OCI-LY3 (cell line): Measurements from ENCODE around the gene TRIO.
"Not testable (repeated sequence)": the region's sequence is repeated elsewhere in the genome, so short reads cannot be mapped to it uniquely, and the experiment has no call there.

Source experiments
- H2AFZ ChIP-seq: fragments of 200-600, 300-600 bp; shearing (Covaris generic); 2 replicates; pipeline ENCODE4 v1.6.0; 2014; ENCODE audit warnings: antibody characterized with exemption, low read depth, low read length
- H3K27ac ChIP-seq: fragments of 200-600, 300-600 bp; sonication (generic); 2 replicates; pipeline ENCODE4 v1.5.1; 2014; ENCODE audit warnings: mild to moderate bottlenecking, low read length, moderate library complexity, mixed read lengths
- H3K27me3 ChIP-seq: fragments of 200-600, 300-600 bp; sonication (generic); 2 replicates; pipeline ENCODE4 v1.6.1; 2014; ENCODE audit warnings: low read depth, low read length, mixed read lengths
- H3K36me3 ChIP-seq: fragments of 200-600, 300-600 bp; sonication (generic); replicated peaks from 2 replicates; pipeline ENCODE3; 2014; ENCODE audit warnings: low read depth, low read length, mixed read lengths
- H3K4me1 ChIP-seq: fragments of 300-600, 200-600 bp; sonication (generic); 2 replicates; pipeline ENCODE4 v1.6.1; 2014; ENCODE audit warnings: low read length, mixed read lengths
- H3K4me2 ChIP-seq: fragments of 200-600, 300-600 bp; sonication (generic); 2 replicates; pipeline ENCODE4 v1.6.1; 2014; ENCODE audit warnings: low read length, mixed read lengths
- H3K4me3 ChIP-seq: fragments of 300-600, 200-600 bp; sonication (generic); 2 replicates; pipeline ENCODE4 v1.5.1; 2014; ENCODE audit warnings: antibody characterized with exemption, mild to moderate bottlenecking, low read length, moderate library complexity
- H3K79me2 ChIP-seq: fragments of 300-600, 200-600 bp; shearing (Covaris generic); 2 replicates; pipeline ENCODE4 v1.6.1; 2014; ENCODE audit warnings: mild to moderate bottlenecking, low read length, mixed read lengths
- H3K9ac ChIP-seq: fragments of 300-600, 200-600 bp; shearing (Covaris generic); 2 replicates; pipeline ENCODE4 v1.6.0; 2014; ENCODE audit warnings: mild to moderate bottlenecking, low read length, moderate library complexity
- H3K9me3 ChIP-seq: fragments of 200-600, 300-600 bp; shearing (Covaris generic); 2 replicates; pipeline ENCODE4 v1.6.1; 2014; ENCODE audit warnings: low read length, mixed read lengths; ENCODE audit not compliant: insufficient read depth
- H4K20me1 ChIP-seq: fragments of 200-600, 300-600 bp; sonication (generic); 2 replicates; pipeline ENCODE4 v1.6.1; 2016; ENCODE audit warnings: low read length, mixed read lengths; ENCODE audit not compliant: insufficient read depth
- CTCF ChIP-seq: fragments of 200-600, 300-600 bp; sonication (generic); IDR thresholded peaks from 2 replicates; pipeline ENCODE4 v1.5.1; 2014; ENCODE audit warnings: antibody characterized with exemption, low read length, low read depth
- EZH2phosphoT487 ChIP-seq: fragments of 200-600 bp; shearing (Covaris generic); IDR thresholded peaks from 2 replicates; pipeline ENCODE4 v1.6.1; 2018; ENCODE audit warnings: antibody characterized with exemption, mixed run types, low read depth

Gene TRIO

DNA sequence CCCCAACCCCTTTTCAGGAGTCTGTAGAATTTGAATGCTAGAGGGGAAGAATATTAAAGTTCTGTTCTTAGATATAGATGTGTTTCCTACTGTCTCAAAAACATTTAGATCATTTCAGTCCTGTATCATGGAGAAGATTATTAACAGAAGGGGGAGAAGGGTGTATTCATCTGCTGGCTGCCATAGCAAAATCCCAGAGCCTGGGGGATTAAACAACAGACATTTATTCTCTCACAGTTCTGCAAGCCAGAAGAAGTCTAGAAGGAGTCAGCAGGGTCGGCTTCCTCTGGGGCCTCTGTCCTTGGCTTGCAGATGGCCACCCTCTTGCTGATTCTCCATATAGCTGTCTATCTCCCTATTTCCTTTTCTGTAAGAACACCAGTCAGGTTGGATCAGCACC lies 288.4 kb downstream of the TRIO start:
- Histone ChIP-seq H3K4me2 (no peak overlapping the region), H3K27me3 (peaks cover 10% of the 10 kb centered on the region; the same call in 1 of the 2 replicates), H3K9ac (no peak overlapping the region), H3K27ac (no peak overlapping the region), H3K36me3 (no peaks in the 10 kb centered on the region), H4K20me1 (no peaks in the 10 kb centered on the region), H2AFZ (no peak overlapping the region), H3K4me3 (no peak overlapping the region), H3K9me3 (no peaks in the 10 kb centered on the region), H3K79me2 (no peaks in the 10 kb centered on the region), H3K4me1 (no peaks in the 10 kb centered on the region)
- TF ChIP-seq EZH2phosphoT487 (no peak), CTCF (no peak)

DNA sequence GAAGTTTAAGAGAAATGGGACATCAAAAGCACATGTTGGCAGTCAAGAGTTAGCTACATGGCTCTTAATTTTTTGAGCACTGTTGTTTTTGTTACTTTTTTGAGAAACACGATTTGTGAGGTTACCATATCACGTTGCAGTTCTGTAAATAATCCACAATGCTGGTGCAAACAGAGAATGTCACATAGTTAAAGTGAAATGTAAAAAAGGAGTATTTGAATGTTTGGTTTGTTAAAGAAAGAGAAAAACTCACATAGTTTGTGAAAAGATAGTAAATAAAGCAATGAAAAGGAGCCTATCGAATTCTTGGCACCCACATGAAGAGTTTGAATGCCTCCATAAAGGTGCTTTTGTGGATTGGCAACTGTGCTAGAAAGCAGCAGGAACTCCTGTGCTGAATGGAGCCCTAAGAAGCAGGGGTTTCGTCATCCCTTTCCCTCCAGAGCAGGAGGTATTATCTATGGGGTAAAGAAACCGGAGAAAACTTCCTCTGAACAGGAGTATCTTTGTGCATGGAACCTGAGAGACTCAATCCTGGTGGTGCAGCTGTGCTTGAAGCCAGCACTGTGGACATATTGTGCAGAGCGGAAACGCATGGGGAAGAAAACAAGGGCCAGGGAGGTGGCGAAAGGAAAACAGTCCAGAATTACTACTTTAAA lies 289.9 kb downstream of the TRIO start:
- Histone ChIP-seq H3K4me3 (no peak overlapping the region), H3K4me2 (no peak overlapping the region), H3K79me2 (no peaks in the 10 kb centered on the region), H3K36me3 (no peaks in the 10 kb centered on the region), H3K9ac (no peak overlapping the region), H4K20me1 (no peaks in the 10 kb centered on the region), H2AFZ (no peak overlapping the region), H3K9me3 (no peaks in the 10 kb centered on the region), H3K4me1 (no peaks in the 10 kb centered on the region), H3K27me3 (peaks cover 10% of the 10 kb centered on the region; the same call in 1 of the 2 replicates), H3K27ac (no peak overlapping the region)
- TF ChIP-seq EZH2phosphoT487: no peak
- TF ChIP-seq CTCF: no peak

- no peaks in the 10 kb centered on the region for H3K9me3 ChIP-seq
- H3K27ac ChIP-seq: no peak overlapping the region
- H3K4me3 ChIP-seq: no peak overlapping the region
- peaks cover 10% of the 10 kb centered on the region; the same call in 1 of the 2 replicates for H3K27me3 ChIP-seq
- no peaks in the 10 kb centered on the region for H3K79me2 ChIP-seq
- no peak overlapping the region for H3K9ac ChIP-seq
- no peaks in the 10 kb centered on the region for H3K4me1 ChIP-seq
- no peaks in the 10 kb centered on the region for H4K20me1 ChIP-seq
- TF ChIP-seq CTCF (no peak), EZH2phosphoT487 (no peak)
- no peak overlapping the region for H3K4me2 ChIP-seq
- H2AFZ ChIP-seq: no peak overlapping the region
- H3K36me3 ChIP-seq: no peaks in the 10 kb centered on the region
Observed at GRCh38 chr5:14435481-14435880, 292.3 kb downstream of the TRIO start.

DNA sequence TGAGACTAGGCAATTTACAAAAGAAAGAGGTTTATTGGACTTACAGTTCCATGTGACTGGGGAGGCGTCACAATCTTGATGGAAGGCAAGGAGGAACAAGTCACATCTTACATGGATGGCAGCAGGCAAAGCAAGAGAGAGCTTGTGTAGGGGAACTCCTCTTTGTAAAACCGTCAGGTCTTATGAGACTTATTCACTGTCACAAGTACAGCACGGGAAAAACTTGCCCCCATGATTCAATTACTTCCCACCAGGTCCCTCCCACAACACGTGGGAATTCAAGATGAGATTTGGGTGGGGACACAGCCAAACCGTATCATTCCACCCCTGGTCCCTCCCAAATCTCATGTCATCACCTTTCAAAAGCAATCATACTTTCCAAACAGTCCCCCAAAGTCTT lies 293.0 kb downstream of the TRIO start:
- not testable (repeated sequence) for H3K4me1 ChIP-seq, H3K4me3 ChIP-seq, H3K27ac ChIP-seq, H3K4me2 ChIP-seq, H3K9ac ChIP-seq, H3K36me3 ChIP-seq, H3K79me2 ChIP-seq, H3K9me3 ChIP-seq, H2AFZ ChIP-seq, H4K20me1 ChIP-seq
- peaks cover 10% of the 10 kb centered on the region; the same call in 1 of the 2 replicates for H3K27me3 ChIP-seq
